Upper lobe of left lung (tissue), 6 donors: Measurements from ENCODE around the gene DICER1. TPM values are rescaled to one million over a fixed set of nuclear protein-coding genes. Genes with fewer than 3 reads are reported as not detected.
A peak's percentile ranks its signal among the peaks of the same experiment; 100 is the strongest.
"Not testable (repeated sequence)": the region's sequence is repeated elsewhere in the genome, so short reads cannot be mapped to it uniquely, and the experiment has no call there.

Source experiments
- ATAC-seq, 2 donors: fragments of 200-7000 bp; cut with Tn5 transposase; one replicate each; pipeline ENCODE4 v1.9.1; 2022; ENCODE audit warnings: mild to moderate bottlenecking in 2 of 2, moderate library complexity in 2 of 2; ENCODE audit not compliant: low FRiP score in 2 of 2
- DNase-seq, 2 donors: peaks; one replicate each; pipeline ENCODE4 v3.0.0-alpha.2; 2019 to 2020
- H3K27ac ChIP-seq, 4 donors: fragments of 200-600 bp; sonication (generic); one replicate each; pipeline ENCODE4 v1.5.1; 2016 to 2019
- H3K27me3 ChIP-seq, 4 donors: fragments of 200-600 bp; sonication (generic); one replicate each; pipeline ENCODE4 v1.5.1; 2017 to 2019
- H3K36me3 ChIP-seq, 4 donors: fragments of 200-600 bp; sonication (generic); one replicate each; pipeline ENCODE4 v1.5.1; 2016 to 2019
- H3K4me1 ChIP-seq, 4 donors: fragments of 200-600 bp; sonication (generic); one replicate each; pipeline ENCODE4 v1.5.1; 2018 to 2019
- H3K4me3 ChIP-seq, 4 donors: fragments of 200-600 bp; sonication (generic); one replicate each; pipeline ENCODE4 v1.5.1; 2017 to 2019; ENCODE audit warnings: mild to moderate bottlenecking in 2 of 4, moderate library complexity in 1 of 4
- H3K9me3 ChIP-seq, 4 donors: fragments of 200-600 bp; sonication (generic); one replicate each; pipeline ENCODE4 v1.5.1; 2018 to 2019
- EP300 ChIP-seq, 4 donors: sonication (generic); formaldehyde crosslinking; IDR thresholded peaks; one replicate each; pipeline ENCODE4 v1.5.1; 2017; ENCODE audit warnings: antibody characterized with exemption in 4 of 4, control low read depth in 2 of 4
- POLR2A ChIP-seq, 4 donors: fragments of 450-650 bp; IDR thresholded peaks; one replicate each; pipeline ENCODE4 v1.5.1; 2016 to 2017; ENCODE audit warnings: antibody characterized with exemption in 4 of 4, mild to moderate bottlenecking in 2 of 4
- POLR2AphosphoS5 ChIP-seq, 2 donors: sonication (generic); formaldehyde crosslinking; IDR thresholded peaks; one replicate each; pipeline ENCODE4 v1.5.1; 2017; ENCODE audit warnings: antibody characterized with exemption in 2 of 2
- WGBS, 2 donors: methylation state at CpG; one replicate each; pipeline ENCODE4 v1.1.5; 2017 to 2018; 5-methylcytosine and 5-hydroxymethylcytosine counted together
- total RNA-seq, 6 donors: library from RNA; depleted of rRNA in 4 of 6; stranded (reverse); fragments of >200 nt in 4 of 6; gene quantifications; one replicate each; pipeline versions ENCODE4 v1.1.0 to v1.2.1, GENCODE V29; 2016 to 2021
- TF ChIP-seq, protein P1 (sequence below), 6 experiments: fragments of 450-650 bp in 4 of 6; fragments of 200-600 bp in 2 of 6; sonication (generic) in 2 of 6; IDR thresholded peaks; one replicate each; pipeline ENCODE4 v1.5.1; 2016 to 2019; ENCODE audit warnings: antibody characterized with exemption in 6 of 6
- donor health status: DM: no; HTN: no; CAD: no; lungs with moderate emphysema.
- donor health status: DM: no; HTN: yes; CAD: no; lungs with severe emphysema.

The DICER1 gene
- total RNA-seq, 6 donors from 2014 or later: 57.7 to 106 (median 75.1) TPM

DNA sequence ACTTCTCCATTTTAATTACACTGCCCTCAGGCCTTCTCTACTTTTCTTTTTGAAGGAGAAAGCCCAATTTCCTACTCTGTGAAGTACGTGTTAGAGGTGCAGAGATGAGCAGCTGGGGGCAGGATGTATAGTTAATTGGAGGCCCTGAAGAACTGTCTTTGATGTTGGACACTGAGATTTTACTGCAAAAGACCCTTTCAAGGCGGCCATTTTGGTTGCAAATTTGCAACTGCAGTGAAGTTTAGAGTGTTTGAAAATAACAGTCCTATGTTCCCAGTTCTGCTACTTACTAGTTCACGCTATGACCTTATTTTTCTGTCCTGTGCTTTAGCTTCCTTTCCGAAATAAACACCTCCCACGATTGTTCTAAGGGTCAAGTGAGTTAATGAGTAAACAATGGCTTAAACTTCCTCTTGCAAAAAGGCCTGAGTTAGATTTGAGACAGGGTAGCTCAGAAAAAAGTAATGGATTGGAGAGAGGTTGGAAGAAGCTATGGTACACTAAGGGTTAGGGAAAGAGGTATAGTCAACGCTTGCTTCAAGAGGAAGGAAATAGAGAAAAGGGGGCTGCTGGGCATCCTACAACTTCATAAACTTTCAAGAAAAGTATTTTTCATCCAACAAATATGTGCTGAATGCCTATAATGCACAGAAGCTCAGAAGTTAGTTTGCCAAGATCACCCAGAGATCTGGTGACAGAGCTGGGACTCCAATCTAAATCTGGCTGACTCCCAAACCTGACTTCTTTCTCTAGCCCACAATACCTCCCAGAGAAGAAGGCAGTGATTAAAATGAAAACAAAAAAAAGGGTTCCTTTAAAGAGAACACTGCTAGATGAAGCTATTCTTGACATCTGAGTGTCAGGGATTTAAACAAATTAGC is 26.4 kb upstream of the DICER1 start:
- H3K4me1 ChIP-seq: peaks cover 33 to 36% (median 34%) of the 10 kb centered on the region in 4 donors
- H3K27me3 ChIP-seq: no peaks in the 10 kb centered on the region
- peak overlapping the region; percentile 85 to 90 (median 85) for H3K27ac ChIP-seq
- H3K36me3 ChIP-seq: no peaks in the 10 kb centered on the region
- DNase-seq (no peak), ATAC-seq (no peak)
- TF ChIP-seq, protein P1, sequence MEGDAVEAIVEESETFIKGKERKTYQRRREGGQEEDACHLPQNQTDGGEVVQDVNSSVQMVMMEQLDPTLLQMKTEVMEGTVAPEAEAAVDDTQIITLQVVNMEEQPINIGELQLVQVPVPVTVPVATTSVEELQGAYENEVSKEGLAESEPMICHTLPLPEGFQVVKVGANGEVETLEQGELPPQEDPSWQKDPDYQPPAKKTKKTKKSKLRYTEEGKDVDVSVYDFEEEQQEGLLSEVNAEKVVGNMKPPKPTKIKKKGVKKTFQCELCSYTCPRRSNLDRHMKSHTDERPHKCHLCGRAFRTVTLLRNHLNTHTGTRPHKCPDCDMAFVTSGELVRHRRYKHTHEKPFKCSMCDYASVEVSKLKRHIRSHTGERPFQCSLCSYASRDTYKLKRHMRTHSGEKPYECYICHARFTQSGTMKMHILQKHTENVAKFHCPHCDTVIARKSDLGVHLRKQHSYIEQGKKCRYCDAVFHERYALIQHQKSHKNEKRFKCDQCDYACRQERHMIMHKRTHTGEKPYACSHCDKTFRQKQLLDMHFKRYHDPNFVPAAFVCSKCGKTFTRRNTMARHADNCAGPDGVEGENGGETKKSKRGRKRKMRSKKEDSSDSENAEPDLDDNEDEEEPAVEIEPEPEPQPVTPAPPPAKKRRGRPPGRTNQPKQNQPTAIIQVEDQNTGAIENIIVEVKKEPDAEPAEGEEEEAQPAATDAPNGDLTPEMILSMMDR (IDR thresholded peaks at IDR 0.05): no peak
- TF ChIP-seq EP300 (IDR thresholded peaks at IDR 0.05): no peak
- TF ChIP-seq POLR2AphosphoS5 (IDR thresholded peaks at IDR 0.05): no peak
- TF ChIP-seq POLR2A (IDR thresholded peaks at IDR 0.05): no peak
- WGBS, 2 donors: 33 to 37% methylated on average over 6 of the region's 6 CpGs
- no peaks in the 10 kb centered on the region for H3K9me3 ChIP-seq
- no peak overlapping the region for H3K4me3 ChIP-seq

DNA sequence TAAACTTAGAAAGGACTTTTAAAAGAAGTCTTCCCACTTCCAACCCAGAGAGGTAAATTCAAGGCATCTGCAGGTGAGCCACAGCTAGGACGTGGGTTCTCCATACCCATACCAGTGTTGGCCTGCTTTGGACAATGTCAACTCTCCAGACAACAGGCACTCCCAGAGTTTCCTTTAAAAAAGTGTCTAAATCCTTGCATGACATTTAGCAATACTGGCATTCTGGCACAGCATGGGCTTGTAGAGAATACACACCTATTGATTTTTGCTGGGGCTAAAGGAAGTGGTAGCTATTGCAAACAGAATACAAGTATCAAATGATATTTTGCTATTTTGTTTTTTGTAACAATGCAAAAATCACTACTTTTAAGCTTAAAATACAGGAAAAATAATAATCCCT is 25.8 kb upstream of the DICER1 start:
- H3K27me3 ChIP-seq: no peaks in the 10 kb centered on the region
- no peak for TF ChIP-seq EP300 (IDR thresholded peaks at IDR 0.05)
- DNase-seq: no peak
- H3K4me3 ChIP-seq: no peak overlapping the region
- H3K9me3 ChIP-seq: no peaks in the 10 kb centered on the region
- H3K36me3 ChIP-seq: no peaks in the 10 kb centered on the region
- 67 to 81% methylated on average over 1 of the region's 1 CpG for WGBS, 2 donors
- peak overlapping the region; percentile 85 to 90 (median 85) for H3K27ac ChIP-seq
- ATAC-seq: no peak
- H3K4me1 ChIP-seq: peaks cover 28 to 36% (median 34%) of the 10 kb centered on the region in 4 donors

DNA sequence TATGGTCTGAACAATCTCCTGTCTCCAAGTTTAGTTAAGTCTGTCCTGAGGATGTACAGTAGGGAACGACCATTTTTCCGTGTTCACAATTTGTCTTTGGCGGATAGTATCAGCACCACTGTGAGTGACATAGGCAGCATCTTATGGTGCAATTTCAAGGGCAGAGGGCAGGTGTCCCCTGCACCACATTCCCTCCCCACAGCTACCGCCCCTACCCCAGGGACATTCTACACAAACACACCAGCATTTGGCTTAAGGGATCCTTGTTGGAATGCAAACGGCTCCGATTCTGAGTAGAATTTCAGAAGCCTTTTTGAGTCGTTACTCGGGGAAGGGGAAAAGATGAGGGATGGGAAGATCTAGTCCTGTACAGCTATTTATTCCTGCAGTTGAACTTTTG is 25.1 kb upstream of the DICER1 start:
- TF ChIP-seq POLR2AphosphoS5 (IDR thresholded peaks at IDR 0.05): no peak
- TF ChIP-seq POLR2A (IDR thresholded peaks at IDR 0.05): no peak
- no peak for TF ChIP-seq EP300 (IDR thresholded peaks at IDR 0.05)
- TF ChIP-seq, protein P1 (IDR thresholded peaks at IDR 0.05): no peak
- no peak overlapping the region for H3K4me3 ChIP-seq
- H3K27ac ChIP-seq: peak overlapping the region in 3 of 4 donors; percentile 85 to 90 (median 85)
- no peaks in the 10 kb centered on the region for H3K36me3 ChIP-seq
- H3K9me3 ChIP-seq: no peaks in the 10 kb centered on the region
- H3K4me1 ChIP-seq: peaks cover 28 to 36% (median 34%) of the 10 kb centered on the region in 4 donors
- DNase-seq (no peak), ATAC-seq (no peak)
- WGBS, 2 donors: 90 to 94% methylated on average over 8 of the region's 8 CpGs
- H3K27me3 ChIP-seq: no peaks in the 10 kb centered on the region

DNA sequence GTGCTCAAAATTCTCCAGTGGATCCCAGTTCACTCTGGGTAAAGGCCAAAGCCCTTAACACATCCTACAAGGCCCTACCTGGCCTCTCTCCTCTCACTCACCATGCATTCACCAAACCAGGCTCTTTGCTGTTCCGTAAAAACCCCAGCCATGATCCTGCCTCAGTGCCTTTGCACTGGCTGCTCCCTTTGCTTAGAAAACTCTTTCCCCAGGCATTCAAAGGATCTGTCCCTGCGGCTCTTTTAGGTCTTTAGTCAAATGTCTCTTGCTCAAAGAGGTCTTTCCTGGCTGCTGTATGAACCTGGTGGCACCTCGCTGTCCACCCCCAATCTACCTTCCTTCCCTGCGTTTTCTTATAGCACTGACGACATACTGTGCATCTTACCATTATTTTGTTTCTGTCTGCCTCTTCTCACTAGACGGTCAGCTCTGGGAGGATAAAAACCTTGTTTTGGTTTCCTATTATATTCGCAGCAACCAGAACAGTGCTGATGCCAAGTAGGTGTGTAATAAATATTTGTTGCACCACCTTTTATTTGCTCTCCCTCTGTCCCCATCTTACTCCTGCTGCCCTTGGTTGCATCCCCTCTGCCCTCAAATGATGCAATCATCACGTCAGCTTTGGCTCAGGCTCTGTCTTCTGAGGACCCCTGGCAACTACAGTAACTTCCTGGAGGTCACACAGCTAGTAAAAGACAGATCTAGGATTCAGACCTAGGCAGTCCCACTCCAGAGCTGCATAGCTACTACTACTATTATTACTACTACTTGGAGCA is 23.8 kb upstream of the DICER1 start:
- no peak for ATAC-seq
- peaks cover 28 to 34% (median 30%) of the 10 kb centered on the region in 4 donors for H3K4me1 ChIP-seq
- TF ChIP-seq POLR2A (IDR thresholded peaks at IDR 0.05) (no peak), POLR2AphosphoS5 (IDR thresholded peaks at IDR 0.05) (no peak), EP300 (IDR thresholded peaks at IDR 0.05) (no peak)
- TF ChIP-seq, protein P1 (IDR thresholded peaks at IDR 0.05): no peak
- H3K4me3 ChIP-seq: no peak overlapping the region
- WGBS, 2 donors: 82 to 88% methylated on average over 8 of the region's 8 CpGs
- no peaks in the 10 kb centered on the region for H3K36me3 ChIP-seq
- H3K27ac ChIP-seq: no peak overlapping the region
- DNase-seq: no peak
- no peaks in the 10 kb centered on the region for H3K27me3 ChIP-seq
- H3K9me3 ChIP-seq: no peaks in the 10 kb centered on the region

DNA sequence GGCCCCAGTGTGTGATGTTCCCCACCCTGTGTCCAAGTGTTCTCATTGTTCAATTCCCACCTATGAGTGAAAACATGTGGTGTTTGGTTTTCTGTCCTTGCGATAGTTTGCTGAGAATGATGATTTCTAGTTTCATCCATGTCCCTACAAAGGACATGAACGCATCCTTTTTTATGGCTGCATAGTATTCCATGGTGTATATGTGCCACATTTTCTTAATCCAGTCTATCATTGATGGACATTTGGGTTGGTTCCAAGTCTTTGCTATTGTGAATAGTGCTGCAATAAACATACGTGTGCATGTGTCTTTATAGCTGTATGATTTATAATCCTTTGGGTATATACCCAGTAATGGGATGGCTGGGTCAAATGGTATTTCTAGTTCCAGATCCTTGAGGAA is 18.3 kb upstream of the DICER1 start:
- peaks cover 0 to 11% (median 6%) of the 10 kb centered on the region in 4 donors for H3K4me1 ChIP-seq
- DNase-seq, H3K27me3 ChIP-seq, H3K27ac ChIP-seq, H3K4me3 ChIP-seq, H3K36me3 ChIP-seq, ATAC-seq, H3K9me3 ChIP-seq: not testable (repeated sequence)
- 81 to 83% methylated on average over 3 of the region's 3 CpGs for WGBS, 2 donors
